ENCODE measurements around the gene ADCY1. TPM values are rescaled to one million over a fixed set of nuclear protein-coding genes. Genes with fewer than 3 reads are reported as not detected.

ADCY1 gene
- total RNA-seq, 4 donors from 2014 or later = 0.34 to 1.9 (median 0.37) TPM

DNA sequence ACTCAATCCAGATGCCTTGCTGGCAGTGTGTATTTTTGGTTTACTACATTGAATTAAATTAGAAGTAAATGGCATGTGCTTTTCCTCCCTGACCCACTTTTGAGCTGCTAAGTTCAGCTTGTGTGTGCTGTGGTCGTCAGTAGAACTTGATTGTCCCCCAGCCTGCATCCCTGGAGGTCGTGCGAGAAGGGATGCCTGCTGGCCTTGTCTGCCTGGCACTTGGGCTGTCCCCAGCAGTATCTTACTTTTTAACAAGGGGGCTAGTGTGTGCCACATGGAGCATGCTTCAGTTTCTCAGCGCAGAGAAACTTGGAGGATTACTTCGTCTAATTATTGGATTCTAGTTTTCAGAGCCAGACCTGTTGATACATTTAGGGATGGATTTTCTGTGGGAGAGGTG is 80.2 kb downstream of the ADCY1 start:
- TF ChIP-seq, protein P1, sequence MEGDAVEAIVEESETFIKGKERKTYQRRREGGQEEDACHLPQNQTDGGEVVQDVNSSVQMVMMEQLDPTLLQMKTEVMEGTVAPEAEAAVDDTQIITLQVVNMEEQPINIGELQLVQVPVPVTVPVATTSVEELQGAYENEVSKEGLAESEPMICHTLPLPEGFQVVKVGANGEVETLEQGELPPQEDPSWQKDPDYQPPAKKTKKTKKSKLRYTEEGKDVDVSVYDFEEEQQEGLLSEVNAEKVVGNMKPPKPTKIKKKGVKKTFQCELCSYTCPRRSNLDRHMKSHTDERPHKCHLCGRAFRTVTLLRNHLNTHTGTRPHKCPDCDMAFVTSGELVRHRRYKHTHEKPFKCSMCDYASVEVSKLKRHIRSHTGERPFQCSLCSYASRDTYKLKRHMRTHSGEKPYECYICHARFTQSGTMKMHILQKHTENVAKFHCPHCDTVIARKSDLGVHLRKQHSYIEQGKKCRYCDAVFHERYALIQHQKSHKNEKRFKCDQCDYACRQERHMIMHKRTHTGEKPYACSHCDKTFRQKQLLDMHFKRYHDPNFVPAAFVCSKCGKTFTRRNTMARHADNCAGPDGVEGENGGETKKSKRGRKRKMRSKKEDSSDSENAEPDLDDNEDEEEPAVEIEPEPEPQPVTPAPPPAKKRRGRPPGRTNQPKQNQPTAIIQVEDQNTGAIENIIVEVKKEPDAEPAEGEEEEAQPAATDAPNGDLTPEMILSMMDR (IDR thresholded peaks at IDR 0.05) = no peak
- no peak for TF ChIP-seq POLR2A (IDR thresholded peaks at IDR 0.05)

DNA sequence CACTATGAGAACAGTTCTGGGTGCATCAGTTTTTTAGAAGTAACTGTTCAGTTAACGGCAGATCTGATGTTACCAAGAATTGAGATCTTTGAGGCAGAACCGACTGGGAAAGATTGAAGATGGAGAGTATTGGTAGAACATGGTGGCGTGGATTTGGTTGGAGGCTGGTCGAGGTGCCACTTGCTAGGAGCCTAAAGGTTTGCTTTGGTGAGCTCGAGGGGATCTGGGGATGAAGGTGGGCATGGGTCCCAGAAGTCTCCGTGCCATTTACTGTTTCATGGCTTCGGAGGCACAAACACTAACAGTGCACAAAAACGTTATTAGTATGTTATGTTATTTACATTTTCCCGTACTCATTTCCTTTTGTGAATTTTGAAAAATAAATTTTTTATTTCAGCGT is 81.4 kb downstream of the ADCY1 start:
- Histone ChIP-seq H3K27ac (no peak overlapping the region), H3K4me3 (no peak overlapping the region), H3K27me3 (no peaks in the 10 kb centered on the region), H3K36me3 (no peaks in the 10 kb centered on the region), H3K9me3 (no peaks in the 10 kb centered on the region), H3K4me1 (no peaks in the 10 kb centered on the region)
- TF ChIP-seq POLR2A (IDR thresholded peaks at IDR 0.05) = no peak
- TF ChIP-seq, protein P1 (IDR thresholded peaks at IDR 0.05) = no peak
- intact Hi-C loops (cut with DNase I) = no loop called here
- DNase-seq = no peak
- WGBS, 2 donors = 84 to 86% methylated on average over 10 of the region's 10 CpGs

More for the DNA sequence above, 80.2 kb downstream of the ADCY1 start:
- Histone ChIP-seq H3K27ac (no peak overlapping the region), H3K4me3 (no peak overlapping the region), H3K27me3 (no peaks in the 10 kb centered on the region), H3K4me1 (no peaks in the 10 kb centered on the region), H3K9me3 (no peaks in the 10 kb centered on the region), H3K36me3 (no peaks in the 10 kb centered on the region)
- 87 to 90% methylated on average over 3 to 5 of the region's 5 CpGs for WGBS, 2 donors
- intact Hi-C loops (cut with DNase I) = no loop called here
- DNase-seq = no peak

DNA sequence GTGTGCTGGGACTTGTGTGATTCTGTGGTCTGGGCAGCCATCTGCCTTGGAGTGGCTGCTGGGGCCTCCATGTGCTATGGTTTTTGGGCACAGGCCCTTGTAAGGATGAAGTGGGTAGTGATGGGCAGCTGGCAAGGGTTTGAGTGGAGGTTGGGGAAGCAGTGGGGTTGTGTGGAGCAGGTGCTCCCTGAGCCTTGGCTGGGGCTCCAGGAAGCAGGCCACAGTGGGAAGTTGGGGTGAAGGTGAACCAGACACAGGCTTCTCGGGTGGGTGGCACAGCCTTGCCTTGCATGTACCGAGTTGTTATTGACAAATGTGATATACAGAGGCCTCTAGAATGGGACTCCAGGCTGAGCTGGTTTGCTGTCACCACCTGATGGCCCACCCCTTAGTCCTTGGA is 82.3 kb downstream of the ADCY1 start:
- no peak for DNase-seq
- 71% methylated on average over 2 of the region's 2 CpGs for WGBS, 2 donors
- no peak for TF ChIP-seq POLR2A (IDR thresholded peaks at IDR 0.05)
- TF ChIP-seq, protein P1 (IDR thresholded peaks at IDR 0.05) = no peak

DNA sequence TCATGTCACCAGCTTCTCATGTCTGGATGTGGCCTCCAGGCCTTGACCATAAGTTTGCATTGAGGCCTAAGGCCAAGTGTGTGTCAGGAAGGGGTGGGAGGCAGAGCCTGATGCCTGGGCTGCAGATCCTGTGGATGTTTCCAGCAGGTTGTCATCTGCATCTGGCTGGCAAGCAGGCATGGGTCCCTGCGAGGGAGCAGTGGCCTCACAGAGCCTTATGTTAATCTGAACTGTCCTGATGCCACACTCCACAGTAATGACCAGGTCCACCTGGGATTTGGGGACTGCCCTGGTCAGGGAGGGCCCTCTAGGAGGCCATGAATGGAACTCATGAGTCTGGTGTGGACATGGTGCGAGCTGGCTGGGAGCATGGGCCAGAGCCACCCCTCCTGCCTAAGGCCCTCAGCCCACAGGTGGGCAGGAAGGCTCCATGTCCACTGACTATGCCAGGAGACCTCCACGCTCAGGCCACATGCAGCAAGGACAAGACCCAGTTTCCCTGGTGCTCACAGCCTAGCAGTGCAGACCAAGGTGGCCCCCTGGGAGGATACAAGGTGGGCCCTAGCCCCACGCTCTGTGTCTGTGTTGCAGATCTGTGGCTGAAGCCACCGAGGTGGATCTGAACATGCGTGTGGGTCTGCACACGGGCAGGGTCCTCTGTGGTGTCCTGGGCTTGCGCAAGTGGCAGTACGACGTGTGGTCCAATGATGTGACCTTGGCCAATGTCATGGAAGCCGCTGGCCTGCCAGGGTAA is 83.1 kb downstream of the ADCY1 start:
- WGBS, 2 donors = 100% methylated on average over 3 of the region's 11 CpGs; no CpG with 5 or more reads in 1 of the 2 donors
- no peaks in the 10 kb centered on the region for H3K27me3 ChIP-seq
- no peaks in the 10 kb centered on the region for H3K36me3 ChIP-seq
- no peak overlapping the region for H3K4me3 ChIP-seq
- H3K9me3 ChIP-seq = no peaks in the 10 kb centered on the region
- intact Hi-C loops (cut with DNase I) = no loop called here
- DNase-seq = no peak
- no peak for TF ChIP-seq POLR2A (IDR thresholded peaks at IDR 0.05)
- TF ChIP-seq, protein P1 (IDR thresholded peaks at IDR 0.05) = no peak
- H3K4me1 ChIP-seq = no peaks in the 10 kb centered on the region
- H3K27ac ChIP-seq = no peak overlapping the region

More for the DNA sequence above, 82.3 kb downstream of the ADCY1 start:
- Histone ChIP-seq H3K4me1 (no peaks in the 10 kb centered on the region), H3K27ac (no peak overlapping the region), H3K27me3 (no peaks in the 10 kb centered on the region), H3K36me3 (no peaks in the 10 kb centered on the region), H3K4me3 (no peak overlapping the region), H3K9me3 (no peaks in the 10 kb centered on the region)
- intact Hi-C loops (cut with DNase I) = no loop called here

DNA sequence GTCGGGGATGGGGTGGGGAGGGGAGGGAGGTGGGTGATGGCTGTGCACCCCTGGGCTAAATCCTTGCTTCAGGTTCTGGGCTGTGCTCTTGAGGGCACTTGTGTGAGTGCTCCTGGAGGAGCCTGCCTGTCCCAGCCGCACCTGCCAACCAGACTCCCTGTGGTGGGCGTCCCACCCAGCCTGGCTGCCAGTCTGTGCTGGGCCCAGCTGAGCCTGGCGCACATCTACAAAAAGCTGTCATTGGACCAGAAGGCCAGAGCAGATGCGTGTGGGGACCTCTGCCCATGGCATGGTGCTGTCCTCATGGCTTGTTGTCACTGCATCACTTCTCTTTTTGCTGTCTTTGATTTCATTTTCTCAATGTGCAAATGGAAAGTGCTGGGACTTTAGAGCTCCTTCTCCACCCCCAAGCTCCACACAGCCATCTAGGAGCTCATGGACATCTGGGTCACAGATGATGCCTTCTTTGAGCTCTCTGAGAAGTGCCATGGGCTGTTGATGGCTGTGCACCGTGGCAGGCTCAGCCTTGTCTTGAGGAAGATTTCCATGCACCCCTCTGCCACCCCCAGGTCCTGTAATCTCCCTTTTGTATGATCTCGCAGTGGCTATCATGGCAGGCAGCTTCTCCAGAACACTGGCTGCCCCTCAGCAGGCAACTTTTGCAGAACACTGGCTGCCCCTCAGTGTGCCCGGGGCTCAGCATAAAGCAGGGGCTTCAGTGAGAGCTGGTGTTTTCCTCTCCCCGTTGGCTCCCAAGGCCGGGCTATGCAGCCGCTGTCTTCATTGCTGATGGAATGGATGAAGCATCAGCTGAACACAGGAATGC is 83.9 kb downstream of the ADCY1 start:
- DNase-seq = no peak
- no peaks in the 10 kb centered on the region for H3K9me3 ChIP-seq
- intact Hi-C loops (cut with DNase I) = no loop called here
- no peaks in the 10 kb centered on the region for H3K4me1 ChIP-seq
- H3K27ac ChIP-seq = no peak overlapping the region
- H3K36me3 ChIP-seq = no peaks in the 10 kb centered on the region
- TF ChIP-seq POLR2A (IDR thresholded peaks at IDR 0.05) = no peak
- TF ChIP-seq, protein P1 (IDR thresholded peaks at IDR 0.05) = no peak
- H3K27me3 ChIP-seq = no peaks in the 10 kb centered on the region
- WGBS, 2 donors = 86 to 89% methylated on average over 3 of the region's 11 CpGs
- H3K4me3 ChIP-seq = no peak overlapping the region

Data from esophagus squamous epithelium (tissue), 5 donors.